AG09309 (cell line): ENCODE data around the gene TXNDC8.

Experiments
- DNase-seq: peaks from one replicate; pipeline ENCODE4 v3.0.0-alpha.2; 2010; ENCODE audit warnings: low read depth
- H3K4me3 ChIP-seq: 2 replicates; pipeline ENCODE4 v1.5.1; 2011; ENCODE audit warnings: mild to moderate bottlenecking, low read depth, low read length, moderate library complexity; ENCODE audit not compliant: control insufficient read depth
- CTCF ChIP-seq: IDR thresholded peaks from 2 replicates; pipeline ENCODE4 v1.5.1; 2011; ENCODE audit warnings: mild to moderate bottlenecking, low read depth, low read length, inconsistent platforms; ENCODE audit not compliant: insufficient read depth, control insufficient read depth; ENCODE audit errors: missing control alignments

The TXNDC8 gene

GRCh38 chr9:110330484-110331105 is 7.1 kb downstream of the TXNDC8 start:
- H3K4me3 ChIP-seq: no peak overlapping the region
- peak; percentile 45 for DNase-seq
- no peak for TF ChIP-seq CTCF

- no peak for TF ChIP-seq CTCF
- H3K4me3 ChIP-seq: no peak overlapping the region
- no peak for DNase-seq
Measured at GRCh38 chr9:110329639-110330230, 7.9 kb downstream of the TXNDC8 start.

- DNase-seq: no peak
- TF ChIP-seq CTCF: no peak
Measured at GRCh38 chr9:110328763-110329162, 8.9 kb downstream of the TXNDC8 start.

GRCh38 chr9:110327716-110328115 is 9.9 kb downstream of the TXNDC8 start:
- no peak overlapping the region for H3K4me3 ChIP-seq

More at GRCh38 chr9:110328763-110329162, 8.9 kb downstream of the TXNDC8 start:
- no peak overlapping the region for H3K4me3 ChIP-seq

GRCh38 chr9:110323818-110324217 is 13.8 kb downstream of the TXNDC8 start:
- no peak overlapping the region for H3K4me3 ChIP-seq
- DNase-seq: no peak
- TF ChIP-seq CTCF: no peak

More at GRCh38 chr9:110327716-110328115, 9.9 kb downstream of the TXNDC8 start:
- DNase-seq: no peak
- TF ChIP-seq CTCF: no peak

- TF ChIP-seq CTCF: no peak
- H3K4me3 ChIP-seq: no peak overlapping the region
- DNase-seq: peak; percentile 2
Measured at GRCh38 chr9:110320651-110321445, 16.8 kb downstream of the TXNDC8 start.
